Ammon's horn (tissue), 1 donor: ENCODE results near the gene UCHL5.

Experiments
- DNase-seq: peaks from one replicate; pipeline ENCODE4 v3.0.0-alpha.2; 2016; ENCODE audit warnings: low spot score

Gene UCHL5

DNA sequence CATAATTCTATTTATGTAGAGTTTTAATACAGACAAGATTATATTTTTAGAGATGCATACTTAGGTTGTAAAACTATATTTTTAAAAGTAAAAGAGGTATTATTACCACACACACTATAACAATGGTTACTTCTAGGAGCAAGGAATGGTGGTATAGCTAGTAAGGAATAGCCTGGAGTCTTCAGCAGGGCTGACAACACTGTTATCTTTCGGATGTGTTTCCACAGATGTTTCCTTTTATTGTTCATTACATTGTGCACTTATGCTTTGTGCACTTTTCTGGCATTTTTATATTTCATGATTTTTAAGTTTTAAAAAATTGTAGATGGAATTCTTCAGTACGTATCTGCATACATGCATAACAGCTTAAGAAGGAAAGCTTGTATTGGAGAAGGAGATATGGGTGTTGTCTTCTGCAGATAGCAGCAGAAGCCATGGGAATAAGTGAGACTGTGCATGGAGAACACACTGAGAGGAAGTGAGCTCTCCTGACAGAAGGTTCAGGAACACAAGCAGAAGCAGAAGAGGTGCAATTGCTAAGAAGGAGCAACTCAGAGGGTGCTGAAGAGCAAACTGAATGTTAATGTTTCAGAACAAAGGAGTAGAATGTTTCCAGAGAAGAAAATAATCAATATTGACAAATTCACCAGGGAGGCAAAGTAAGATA lies 91.8 kb downstream of the UCHL5 start:
- DNase-seq = no peak

DNA sequence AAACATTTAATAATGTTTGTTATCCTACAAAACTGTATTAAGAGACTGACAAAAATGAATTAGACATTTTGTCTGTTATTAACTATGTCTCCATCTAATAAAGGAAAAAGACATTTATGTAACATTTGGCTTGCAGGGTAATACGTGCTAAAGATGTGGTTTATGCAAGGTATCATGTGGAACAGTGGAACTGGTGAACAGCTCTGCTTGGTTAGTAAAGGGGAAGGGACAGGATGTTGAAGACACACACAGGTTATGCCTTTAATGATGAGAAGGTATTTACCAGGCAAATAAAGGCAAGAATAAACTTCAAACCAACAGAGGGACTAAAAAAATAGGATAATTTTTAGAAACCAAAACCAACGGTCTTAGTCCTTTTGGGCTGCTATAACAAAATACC lies 93.1 kb downstream of the UCHL5 start:
- DNase-seq = no peak

GRCh38 chr1:192962901-192963300 lies 96.3 kb downstream of the UCHL5 start:
- no peak for DNase-seq
